Measurements from ENCODE around the gene TGM1.
"Not testable (repeated sequence)": the region's sequence is repeated elsewhere in the genome, so short reads cannot be mapped to it uniquely, and the experiment has no call there.

The TGM1 gene

DNA sequence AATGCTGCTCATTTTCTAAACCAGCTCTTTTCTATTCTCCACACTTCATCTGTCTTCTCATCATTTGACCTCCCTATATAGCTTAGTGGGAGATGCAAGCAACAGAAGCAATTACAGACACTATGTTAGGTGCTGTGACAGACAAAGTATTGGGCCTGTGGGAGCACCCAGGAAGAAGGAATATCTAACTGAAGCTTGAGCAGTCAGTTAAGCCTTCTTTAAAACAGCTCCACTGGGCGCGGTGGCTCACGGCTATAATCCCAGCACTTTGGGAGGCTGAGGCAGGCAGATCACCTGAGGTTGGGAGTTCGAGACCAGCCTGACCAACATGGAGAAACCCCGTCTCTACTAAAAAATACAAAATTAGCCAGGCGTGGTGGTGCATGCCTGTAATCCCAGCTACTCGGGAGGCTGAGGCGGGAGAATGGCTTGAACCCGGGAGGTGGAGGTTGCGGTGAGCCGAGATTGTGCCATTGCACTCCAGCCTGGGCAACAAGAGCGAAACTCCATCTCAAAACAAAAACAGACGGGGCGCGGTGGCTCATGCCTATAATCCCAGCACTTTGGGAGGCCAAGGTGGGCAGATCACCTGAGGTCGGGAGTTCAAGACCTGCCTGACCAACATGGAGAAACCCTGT is 59.6 kb downstream of the TGM1 start:
- DNase-seq, result not testable (repeated sequence)

DNA sequence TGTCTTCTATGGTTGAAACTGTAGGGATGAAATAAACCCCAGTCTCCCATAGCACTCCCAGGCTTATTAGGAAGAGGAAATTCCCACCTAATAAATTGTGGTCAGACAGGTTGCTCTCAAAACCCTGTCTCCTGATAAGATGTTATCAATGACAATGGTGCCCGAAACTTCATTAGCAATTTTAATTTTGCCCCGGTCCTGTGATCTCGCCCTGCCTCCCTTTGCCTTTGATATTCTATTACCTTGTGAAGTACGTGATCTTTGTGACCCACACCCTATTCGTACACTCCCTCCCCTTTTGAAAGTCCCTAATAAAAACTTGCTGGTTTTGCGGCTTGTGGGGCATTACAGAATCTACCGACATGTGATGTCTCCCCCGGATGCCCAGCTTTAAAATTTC is 60.4 kb downstream of the TGM1 start:
- DNase-seq, result not testable (repeated sequence)

All from NCI-H1930 (cell line).